ENCODE data around the gene ITPKB.
"Not testable (repeated sequence)": the region's sequence is repeated elsewhere in the genome, so short reads cannot be mapped to it uniquely, and the experiment has no call there.

Gene ITPKB

DNA sequence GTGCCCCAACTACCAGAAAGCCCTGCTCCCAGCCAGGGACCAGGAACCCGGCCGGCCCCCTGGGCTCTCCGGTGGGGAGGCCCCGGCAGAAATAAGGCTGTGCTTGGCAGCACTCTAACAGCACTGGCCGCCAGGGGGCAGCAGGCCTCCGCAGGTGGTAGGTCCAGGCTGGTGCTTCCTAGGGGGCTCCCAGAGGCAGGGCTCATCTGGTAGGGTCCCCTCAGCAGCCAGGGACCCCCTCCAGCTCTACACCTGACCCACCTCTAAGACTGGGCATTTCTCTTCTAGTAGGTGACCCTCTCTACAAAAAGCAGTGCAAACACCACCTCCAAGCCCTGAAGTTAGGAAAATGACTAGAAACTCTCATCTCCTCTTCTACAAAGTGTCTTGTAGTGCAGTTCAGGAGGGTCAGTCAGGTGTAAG, 104.9 kb downstream of the ITPKB start:
- no peak for DNase-seq

DNA sequence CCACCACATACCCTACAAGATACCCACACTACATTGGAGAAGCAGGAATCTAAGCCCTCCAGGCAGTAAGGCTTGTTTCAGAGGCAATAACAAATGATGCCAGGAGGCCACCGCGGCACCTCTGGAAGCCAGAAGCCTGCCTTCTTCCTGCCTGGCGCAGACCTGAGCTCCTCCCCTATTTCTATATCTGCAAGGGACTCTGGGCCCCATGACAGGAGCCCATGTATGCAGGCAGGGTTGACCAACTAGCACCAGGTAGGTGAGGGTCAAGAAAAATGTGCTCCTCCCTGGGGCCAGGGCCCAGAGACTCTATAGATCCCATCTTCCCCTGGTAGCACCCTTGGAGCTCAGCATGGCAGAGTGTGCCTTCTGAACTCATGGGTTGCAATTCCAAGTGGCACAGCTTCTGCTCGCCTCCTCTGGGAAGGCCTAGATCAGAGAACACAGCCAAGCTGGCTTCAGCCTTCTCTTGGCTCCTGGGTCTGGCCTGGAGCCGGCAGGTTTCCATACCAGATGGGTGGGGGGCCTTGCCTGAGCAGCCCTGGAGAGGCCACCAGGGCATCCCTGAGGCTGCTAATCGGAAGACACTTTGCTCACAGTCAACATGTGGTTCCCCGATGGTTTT, 105.4 kb downstream of the ITPKB start:
- no peak for DNase-seq

DNA sequence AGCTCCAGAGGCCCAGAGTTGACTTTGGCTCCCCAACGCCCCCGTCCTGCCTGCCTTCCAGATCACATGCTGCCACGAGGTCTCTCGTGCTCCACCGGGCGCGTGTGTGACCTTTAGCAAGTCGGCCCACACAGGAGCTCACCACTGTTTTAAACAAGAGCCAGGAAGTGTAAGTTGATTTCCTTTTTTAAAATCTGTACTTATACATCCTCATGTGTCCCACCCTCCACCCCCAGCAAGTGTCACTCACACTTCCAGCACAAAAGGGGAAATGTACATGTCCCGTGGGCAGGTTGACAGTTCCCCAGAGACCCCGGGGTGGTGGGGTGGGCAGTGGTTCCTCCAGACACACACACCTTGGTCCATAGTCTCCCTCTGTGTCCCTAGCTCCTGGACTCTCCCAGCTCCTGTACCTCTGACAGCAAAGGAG, 106.1 kb downstream of the ITPKB start:
- DNase-seq: no peak

DNA sequence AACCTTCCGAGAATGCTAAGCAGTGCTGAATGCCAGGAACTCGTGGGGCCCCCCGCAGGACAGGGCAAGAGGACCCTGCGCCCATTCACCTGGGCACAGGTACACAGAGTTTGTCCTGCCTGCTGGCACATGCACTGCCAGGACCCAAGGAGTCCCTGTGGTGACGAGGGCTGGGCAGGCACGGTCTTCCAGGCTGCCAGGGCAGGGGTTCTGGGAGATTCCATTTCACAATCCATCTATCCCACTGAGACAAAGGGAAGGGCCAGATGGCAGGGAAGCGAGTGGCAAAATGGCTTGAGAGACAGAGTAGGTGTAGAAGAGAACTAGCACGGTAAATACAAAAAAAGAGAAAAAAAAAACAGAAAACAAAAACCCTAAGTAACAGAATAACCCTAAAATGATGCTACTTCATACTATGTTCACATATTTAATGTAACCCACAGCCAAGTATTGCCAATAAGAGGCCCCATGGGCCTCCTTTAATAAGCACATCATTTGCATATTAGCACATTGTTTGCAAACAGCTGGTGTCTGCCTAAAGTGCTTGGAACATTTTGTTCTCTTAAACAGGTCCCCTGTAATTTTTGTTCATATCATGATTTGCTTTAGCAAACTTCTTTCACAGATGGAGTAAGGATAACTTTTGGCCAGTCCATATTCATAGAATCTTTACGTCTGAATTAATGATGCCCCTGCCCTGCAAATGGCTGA, 106.8 kb downstream of the ITPKB start:
- no peak for DNase-seq

DNA sequence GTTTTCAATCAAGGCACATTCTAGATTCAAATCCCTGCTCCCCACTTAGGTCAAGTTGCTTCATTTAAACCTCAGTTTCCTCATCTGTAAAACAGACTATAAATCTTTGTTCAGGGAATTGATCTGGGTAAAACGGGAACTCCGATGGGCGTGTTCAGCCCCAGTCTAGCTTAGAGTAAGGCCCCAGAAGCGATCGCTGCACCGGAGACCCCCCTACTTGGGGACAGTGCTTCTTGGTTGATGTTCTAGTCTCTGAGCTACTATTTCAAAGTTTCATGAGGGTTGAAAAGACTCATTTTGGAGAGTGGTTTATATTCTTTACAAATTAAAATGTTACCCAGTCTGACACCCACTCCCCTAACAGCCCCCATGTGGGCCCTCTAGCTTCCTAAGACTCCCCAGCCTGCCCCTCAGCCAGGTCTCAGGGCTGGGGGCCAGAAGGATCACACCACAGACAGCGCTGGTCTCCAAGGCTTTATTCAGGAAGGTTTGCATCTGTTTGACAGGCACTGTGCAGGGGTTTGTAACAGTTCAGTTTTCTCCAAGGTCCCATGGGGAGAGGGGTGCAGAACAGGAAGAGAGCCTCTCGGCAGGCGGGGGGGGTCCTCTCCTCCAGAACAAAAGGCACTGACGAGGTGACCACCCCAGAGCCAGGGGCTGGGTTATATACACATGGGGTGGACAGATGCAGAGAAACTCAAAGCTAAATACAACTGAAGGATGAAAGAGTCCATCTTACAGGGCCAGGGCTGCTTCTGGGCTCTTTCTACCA, 107.7 kb downstream of the ITPKB start:
- no peak for DNase-seq

DNA sequence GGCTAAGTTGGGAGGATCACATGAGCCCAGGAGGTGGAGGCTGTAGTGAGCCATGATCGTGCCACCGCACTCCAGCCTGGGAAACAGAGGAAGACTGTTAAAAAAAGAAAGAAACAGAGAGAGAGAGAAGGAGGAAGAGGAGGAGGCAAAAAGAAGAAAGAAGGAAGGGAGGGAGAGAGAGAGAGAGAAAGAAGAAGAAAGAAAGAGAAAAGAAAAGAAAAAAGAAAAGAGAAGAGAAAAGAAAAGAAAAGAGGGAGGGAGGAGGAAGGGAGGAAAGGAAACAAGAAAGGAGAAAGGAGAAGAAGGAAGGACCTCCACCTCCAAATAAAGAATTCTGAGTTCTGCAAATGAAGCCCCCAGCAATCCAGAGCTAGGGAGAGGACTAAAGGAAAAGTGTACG, 108.5 kb downstream of the ITPKB start:
- no peak for DNase-seq

DNA sequence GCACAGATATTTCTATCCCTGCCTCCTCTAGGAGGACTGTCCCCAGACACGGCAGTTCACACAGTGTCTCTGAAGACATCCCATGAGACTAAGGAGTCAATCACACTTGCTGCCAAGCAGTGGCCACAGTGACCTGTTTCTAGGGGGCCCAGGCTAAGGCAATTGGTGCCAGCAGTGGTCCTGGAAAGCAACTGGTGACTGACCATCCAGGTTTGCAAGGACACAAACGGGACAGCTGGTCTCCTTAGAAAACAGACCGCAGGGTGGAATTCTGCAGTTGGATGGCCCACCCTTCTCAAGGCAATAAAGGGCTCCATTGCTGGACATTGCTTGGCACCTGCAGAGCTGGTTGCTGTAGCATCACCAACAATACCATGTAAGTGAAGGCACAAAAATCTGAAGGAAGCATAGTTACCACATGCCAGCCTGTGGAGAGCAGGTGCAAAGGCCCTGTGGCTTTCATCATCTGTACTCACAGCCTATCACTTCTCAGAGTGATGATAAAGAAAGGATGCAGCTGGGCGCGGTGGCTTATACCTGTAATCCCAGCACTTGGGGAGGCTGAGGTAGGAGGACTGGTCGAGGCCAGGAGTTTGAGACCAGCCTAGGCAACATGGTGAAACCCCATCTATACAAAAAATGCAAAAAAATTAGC, 109.1 kb downstream of the ITPKB start:
- no peak for DNase-seq

DNA sequence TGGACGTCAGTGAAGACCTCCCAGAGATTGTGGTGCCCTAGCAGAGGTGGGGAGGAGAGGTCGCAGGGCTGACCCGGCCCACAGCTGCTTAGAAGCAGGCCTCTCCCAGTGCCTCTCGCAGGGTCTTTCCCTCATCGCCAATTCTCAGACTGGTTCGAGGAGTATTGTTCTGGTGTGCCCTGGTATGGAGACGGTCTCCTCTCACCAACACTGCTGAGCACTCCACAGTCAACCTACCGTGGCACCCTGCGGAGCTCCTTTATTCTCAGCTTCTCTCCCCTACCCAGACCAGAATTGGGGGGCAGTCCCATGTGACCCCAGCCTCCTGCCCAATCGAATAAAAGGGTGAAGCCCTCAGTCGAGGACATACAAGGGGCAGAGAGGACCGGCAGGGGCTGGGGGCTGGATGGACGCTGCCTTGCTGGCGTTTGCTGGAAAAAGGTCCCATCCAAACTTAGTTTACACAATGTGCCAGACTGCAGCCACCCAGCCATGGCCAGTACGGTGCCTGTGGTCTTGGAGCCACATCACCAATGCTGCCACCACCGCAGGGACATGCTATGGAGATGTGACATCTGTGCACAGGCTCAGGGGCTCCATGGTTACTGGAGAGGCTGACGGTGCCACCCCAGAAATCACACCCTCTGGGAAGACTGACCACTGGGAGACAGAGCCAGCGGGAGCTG, 109.7 kb downstream of the ITPKB start:
- no peak for DNase-seq

DNA sequence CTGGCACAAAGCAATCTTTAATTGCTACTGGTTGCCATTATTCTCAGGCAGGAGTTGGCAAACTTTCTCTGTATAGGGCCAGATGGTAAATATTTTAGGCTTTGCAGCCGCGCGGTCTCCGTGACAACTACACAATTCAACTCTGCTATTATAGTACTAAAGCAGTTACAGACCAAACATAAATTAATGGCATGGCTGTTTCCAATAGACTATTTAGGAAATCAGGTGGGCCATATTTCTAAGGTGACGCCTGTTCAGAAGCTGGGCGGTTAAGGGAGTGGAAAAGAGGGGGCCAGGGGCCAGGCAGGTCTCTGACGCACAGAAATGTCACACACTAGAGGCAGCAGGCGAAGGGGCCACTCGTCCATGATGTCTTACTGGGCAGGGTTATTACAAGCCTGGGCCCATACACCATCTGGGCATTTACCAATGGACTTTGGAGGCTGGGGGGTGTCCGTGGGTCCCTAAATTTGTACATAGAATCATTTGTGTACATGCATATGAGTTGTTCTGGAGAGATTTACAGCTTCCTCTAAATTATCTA, 110.4 kb downstream of the ITPKB start:
- no peak for DNase-seq

DNA sequence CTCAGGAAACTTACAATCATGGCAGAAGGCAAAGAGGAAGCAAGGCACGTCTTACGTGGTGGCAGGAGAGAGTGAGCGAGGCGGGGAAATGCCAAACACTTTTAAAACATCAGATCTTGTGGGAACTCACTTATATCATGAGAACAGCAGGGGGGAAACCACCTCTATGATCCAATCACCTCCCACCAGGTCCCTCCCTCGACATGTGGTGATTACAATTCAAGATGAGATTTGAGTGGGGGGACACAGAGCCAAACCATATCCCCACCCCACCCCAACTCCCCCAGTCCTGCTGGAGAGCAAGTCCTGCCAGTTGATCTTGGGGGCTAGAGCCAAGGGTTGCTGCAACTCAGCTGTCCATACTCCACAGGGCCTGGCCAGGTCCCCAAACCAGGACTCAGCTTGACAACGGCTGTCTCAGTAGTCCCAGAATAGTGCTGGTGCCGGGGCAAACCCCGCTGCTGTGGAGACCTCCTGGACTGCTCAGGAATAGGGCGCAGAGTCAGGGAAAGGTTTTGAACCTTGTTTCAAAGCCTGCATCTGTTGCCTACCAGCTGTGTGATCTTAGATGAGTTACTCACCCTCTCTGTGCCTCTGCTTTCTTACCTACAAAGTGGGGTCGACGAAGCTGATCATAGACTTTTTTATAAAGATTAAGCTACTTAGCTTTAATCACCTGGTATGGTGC, 111.0 kb downstream of the ITPKB start:
- DNase-seq: no peak

DNA sequence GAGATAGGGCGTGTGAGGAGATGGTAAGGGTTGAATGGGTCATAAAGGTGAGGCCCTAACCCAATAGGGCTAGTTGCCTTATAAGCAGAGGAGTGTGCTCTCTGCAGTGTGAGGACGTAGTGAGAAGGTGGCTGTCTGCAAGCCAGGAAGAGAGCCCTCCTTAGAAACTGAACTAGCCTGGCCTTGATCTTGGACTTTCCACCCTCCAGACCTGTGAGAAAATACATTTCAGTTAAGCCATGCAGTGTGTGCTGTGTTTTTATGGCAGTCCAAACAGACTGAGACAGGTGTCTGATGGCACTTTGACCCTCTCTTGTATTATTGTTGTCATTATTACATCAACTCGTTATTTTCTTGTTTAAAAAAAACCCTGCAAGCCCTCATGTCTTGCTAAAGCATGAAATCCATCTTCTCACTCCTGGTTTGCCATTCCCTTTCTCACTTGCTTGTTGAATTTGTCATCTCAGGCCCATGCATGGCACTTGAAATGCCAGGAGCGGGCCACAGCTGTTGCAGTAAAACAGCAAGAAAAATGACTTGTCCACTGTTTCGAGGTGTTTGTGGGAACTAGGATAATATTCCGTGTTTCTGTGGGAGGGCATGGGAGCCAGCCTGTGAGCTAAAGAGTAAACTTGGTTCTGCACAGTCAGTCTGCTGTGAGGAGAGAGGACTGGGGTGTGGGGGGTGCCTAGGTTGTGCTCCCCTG, 111.9 kb downstream of the ITPKB start:
- no peak for DNase-seq

DNA sequence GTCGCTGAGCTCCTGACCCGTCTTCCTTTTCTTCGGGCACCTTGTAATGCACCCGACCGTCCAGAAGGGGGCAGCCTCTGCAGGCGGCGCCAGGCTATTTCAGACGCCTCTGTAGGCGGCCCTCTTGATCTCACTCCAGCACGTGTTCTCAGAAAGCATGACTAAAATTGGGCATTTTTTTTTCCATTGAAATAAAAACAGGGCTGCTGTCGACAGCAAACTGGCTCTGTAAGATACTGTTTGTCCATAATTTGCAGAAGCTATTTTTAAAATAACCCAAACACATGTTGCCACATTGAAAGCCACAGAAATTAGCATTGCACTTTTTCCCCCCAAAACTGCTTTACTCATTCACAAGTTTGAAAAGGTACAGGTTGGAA, 112.5 kb downstream of the ITPKB start:
- DNase-seq: peak; percentile 24

DNA sequence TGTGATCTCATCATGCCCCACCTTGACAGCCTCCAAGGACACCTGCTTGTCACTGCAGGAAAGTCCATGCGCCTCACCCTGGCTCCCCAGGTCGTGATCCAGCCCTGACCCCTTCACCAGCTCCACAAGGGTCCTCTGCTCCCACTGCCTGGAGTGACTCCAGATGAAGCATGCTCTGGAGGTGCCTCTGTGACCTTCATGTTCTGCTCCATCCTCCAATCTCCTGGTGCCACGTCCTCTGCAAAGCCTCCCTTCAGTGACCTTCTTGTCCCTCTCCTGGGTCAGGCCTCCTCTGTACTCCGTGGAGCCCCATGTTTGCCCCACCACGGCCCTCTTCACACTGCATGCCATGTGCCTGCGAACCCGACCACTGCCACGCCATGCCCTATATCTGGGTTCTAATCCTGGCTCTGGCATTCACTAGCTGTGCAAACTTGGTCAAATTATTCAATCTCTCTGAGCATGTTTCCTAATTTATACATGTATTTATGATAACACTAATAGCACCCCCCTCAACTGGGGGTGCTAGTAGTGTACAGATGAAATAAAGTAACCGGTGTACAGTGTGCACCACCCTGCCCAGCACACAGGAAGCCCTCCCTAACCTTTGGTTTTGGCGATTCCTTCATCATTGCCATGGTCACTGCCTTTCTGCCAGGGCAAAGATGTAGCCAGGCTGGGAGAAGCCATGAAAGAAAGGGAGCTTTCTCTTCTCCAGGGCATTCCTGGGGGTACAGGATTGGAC, 113.1 kb downstream of the ITPKB start:
- no peak for DNase-seq

DNA sequence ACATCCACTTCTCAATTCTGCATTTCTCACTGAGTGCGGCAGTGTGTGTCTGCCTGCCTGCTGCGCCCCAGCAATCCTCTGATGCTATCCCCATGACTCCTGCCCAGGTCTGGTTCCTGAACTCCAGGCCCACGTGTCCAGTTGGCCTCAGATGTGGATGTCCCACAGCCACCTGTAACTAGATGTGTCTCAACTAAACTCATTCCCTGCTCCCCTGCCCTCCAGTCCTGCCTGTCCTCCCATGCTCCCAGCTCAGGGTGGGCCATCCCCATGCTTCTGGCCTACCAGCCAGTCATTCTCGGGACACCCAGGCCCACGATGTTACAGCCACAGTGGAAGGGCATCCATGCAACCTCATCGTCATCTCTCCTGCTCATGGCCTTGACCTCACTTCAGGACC, 113.8 kb downstream of the ITPKB start:
- no peak for DNase-seq

DNA sequence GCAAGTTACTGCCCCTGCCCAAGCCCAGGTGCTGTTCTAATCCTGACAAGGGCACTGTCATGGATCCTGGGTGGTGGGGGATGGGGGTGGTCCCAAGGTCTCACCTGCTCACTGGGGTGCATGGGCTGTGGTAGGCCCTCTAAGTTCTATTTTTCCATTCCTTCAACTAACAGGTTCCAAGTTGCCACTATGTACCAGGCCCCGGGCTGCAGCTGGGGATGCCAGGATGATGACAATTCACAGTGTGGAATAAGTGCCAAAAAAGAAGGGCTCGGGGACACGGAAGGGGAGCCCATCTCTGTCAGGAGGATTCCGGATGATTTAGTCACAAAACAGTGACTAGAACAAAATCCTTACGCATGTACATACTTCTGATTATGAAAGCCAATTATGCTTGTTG, 114.6 kb downstream of the ITPKB start:
- no peak for DNase-seq

DNA sequence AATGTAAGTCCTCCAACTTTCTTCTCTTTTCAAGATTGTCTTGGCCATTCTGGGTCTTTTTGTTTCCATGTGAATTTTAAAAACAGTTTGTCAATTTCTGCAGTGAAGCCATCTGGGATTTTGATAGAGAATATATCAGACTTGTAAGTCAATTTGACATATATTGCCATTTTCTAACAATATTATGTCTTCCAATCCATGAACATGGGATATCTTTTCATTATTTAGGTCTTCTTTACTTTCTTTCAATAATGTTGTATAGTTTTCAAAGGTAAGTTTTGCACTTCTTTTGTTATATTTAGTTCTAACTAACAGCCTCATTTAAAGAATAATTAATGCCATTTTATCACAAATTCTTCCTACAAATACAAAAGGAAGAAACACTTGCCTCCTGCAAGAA, 117.1 kb downstream of the ITPKB start:
- no peak for DNase-seq

DNA sequence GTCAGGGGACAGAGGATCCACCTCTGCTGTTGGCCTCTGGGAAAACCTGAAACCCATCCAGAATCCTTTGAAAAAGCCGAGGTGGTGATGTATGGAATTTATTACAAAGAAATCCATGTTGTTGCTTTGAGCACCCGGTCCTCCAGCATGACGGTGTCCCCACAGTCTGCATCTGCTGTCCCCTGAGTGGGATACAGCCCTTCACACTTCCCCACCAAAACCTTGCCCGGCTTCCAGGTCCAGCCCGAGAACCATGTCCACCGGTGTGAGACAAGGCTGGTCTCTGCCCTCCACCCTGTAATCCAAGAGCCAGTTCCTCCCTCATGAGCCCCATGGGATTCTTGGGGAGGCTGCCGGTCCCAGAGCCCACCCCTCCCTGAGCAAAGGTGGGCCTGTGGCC, 120.1 kb downstream of the ITPKB start:
- no peak for DNase-seq

DNA sequence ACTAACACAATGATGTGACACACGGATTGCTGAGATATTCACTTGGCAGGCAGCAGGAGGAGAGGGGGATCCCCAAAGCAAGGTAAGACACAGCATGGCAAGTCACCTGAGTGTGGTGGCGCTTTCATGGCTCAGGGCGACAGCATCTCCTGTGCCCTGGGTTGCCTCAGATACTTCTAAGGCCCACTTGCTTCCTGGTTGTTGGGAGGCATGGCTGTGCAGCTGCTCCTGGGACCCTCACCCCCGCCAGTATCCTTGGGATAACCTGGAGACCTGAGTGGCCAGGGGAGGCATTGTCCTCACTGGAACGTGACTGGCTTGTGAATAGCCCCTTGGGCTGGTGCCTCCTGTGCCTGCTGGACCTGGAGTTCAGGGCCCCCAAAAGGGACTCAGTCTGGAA, 120.7 kb downstream of the ITPKB start:
- no peak for DNase-seq

DNA sequence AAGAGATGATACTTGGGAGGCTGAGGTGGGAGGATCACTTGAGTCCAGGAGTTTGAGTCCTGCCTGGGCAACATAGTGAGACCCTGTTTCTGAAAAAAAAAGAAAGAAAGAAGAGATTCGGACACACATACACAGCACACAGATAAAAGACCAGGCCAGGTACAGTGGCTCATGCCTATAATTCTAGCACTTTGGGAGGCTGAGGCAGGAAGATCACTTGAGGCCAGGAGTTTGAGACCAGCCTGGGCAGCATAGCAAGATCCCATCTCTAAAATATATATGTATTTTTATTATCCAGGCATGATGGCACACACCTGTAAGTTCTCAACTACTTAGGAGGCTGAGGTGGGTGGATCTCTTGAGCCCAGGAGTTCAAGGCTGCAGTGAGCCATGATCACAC, 121.4 kb downstream of the ITPKB start:
- DNase-seq: not testable (repeated sequence)

DNA sequence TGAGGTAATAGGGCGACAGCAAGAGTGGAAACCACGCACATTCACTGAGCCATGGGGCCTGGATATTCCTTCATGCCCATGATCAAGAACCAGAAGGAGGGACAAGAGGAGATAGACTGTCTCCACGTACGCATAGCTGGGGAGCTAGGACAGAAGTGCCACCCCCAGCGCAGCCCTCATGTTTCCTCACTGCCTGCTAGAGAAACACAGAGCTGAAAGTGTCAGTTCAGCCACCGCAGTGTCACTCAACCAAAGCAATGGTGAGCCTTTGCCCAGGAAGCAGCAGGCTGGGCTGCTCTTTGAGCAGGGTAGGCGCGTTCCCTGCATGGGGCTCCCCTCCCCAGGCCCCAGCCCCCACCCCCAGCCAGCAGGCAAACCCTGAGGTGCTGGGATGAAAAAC, 122.0 kb downstream of the ITPKB start:
- DNase-seq: no peak

DNA sequence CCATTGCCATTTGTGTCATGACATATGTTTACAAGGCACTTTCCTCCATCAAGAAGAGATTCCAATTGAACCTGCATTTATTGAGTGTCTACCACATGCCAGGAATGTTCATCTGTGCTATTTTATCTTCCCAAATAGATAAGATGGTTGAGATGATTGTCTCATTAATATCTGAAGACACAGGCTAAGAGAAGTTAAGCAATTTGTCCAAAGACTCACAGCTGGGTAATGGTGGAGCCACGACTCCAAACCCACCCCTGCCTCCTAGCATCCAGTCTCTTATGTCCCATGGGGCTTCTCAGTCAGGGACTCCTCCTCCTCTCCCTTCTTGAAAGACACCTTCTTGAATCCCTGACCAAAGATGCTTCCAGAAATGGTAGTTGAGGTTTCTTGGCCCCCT, 122.4 kb downstream of the ITPKB start:
- no peak for DNase-seq

All from SHP77 treated with DMSO at 0.1 percent for 48 hours (cell line).